ENCODE measurements around the gene RHO.

RHO gene

GRCh38 chr3:129525341-129525968, 3.0 kb upstream of the RHO start:
- Histone ChIP-seq H3K36me3 (replicated peaks; ENCODE audit: insufficient read depth, low read length) (no peaks in the 10 kb centered on the region), H3K79me2 (ENCODE audit: low read length) (no peaks in the 10 kb centered on the region), H2AFZ (ENCODE audit: low read length) (no peak overlapping the region), H3K27ac (ENCODE audit: low read length) (no peak overlapping the region), H3K4me3 (ENCODE audit: low read length) (no peak overlapping the region), H3K4me1 (ENCODE audit: low read length) (no peaks in the 10 kb centered on the region), H3K4me2 (ENCODE audit: low read depth, low read length) (no peak overlapping the region), H3K27me3 (replicated peaks; ENCODE audit: insufficient read depth, low read length) (no peaks in the 10 kb centered on the region), H4K20me1 (ENCODE audit: insufficient read depth, low read length) (no peaks in the 10 kb centered on the region), H3F3A (ENCODE audit: insufficient read depth, low read length) (no peaks in the 10 kb centered on the region), H3K9ac (ENCODE audit: low read length) (no peak overlapping the region), H3K9me3 (replicated peaks; ENCODE audit: insufficient read depth, low read length) (no peaks in the 10 kb centered on the region), H3K9me2 (replicated peaks; ENCODE audit: insufficient read depth, low read length) (no peaks in the 10 kb centered on the region)
- no peak for TF ChIP-seq EZH2phosphoT487 (IDR thresholded peaks at IDR 0.05; ENCODE audit: low read length)
- TF ChIP-seq, protein P1, sequence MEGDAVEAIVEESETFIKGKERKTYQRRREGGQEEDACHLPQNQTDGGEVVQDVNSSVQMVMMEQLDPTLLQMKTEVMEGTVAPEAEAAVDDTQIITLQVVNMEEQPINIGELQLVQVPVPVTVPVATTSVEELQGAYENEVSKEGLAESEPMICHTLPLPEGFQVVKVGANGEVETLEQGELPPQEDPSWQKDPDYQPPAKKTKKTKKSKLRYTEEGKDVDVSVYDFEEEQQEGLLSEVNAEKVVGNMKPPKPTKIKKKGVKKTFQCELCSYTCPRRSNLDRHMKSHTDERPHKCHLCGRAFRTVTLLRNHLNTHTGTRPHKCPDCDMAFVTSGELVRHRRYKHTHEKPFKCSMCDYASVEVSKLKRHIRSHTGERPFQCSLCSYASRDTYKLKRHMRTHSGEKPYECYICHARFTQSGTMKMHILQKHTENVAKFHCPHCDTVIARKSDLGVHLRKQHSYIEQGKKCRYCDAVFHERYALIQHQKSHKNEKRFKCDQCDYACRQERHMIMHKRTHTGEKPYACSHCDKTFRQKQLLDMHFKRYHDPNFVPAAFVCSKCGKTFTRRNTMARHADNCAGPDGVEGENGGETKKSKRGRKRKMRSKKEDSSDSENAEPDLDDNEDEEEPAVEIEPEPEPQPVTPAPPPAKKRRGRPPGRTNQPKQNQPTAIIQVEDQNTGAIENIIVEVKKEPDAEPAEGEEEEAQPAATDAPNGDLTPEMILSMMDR (IDR thresholded peaks at IDR 0.05; ENCODE audit: low read length) = no peak
- TF ChIP-seq EZH2 (optimal IDR thresholded peaks at IDR 0.05; ENCODE audit: low read depth, low read length) = no peak
- no peak for DNase-seq

- Histone ChIP-seq H2AFZ (ENCODE audit: low read length) (no peak overlapping the region), H3K9ac (ENCODE audit: low read length) (no peak overlapping the region), H3K4me1 (ENCODE audit: low read length) (no peaks in the 10 kb centered on the region)
These were observed 2.1 kb upstream of the RHO start for GRCh38 chr3:129526121-129526900.

GRCh38 chr3:129527262-129527661, 1.2 kb upstream of the RHO start:
- no peak overlapping the region for H3K4me2 ChIP-seq (ENCODE audit: low read depth, low read length)
- no peaks in the 10 kb centered on the region for H3K4me1 ChIP-seq (ENCODE audit: low read length)
- no peak overlapping the region for H3K4me3 ChIP-seq (ENCODE audit: low read length)
- H3K9me3 ChIP-seq (replicated peaks; ENCODE audit: insufficient read depth, low read length) = no peaks in the 10 kb centered on the region
- no peaks in the 10 kb centered on the region for H3K27me3 ChIP-seq (replicated peaks; ENCODE audit: insufficient read depth, low read length)
- H3K27ac ChIP-seq (ENCODE audit: low read length) = no peak overlapping the region
- H3K9me2 ChIP-seq (replicated peaks; ENCODE audit: insufficient read depth, low read length) = no peaks in the 10 kb centered on the region
- DNase-seq = no peak
- H4K20me1 ChIP-seq (ENCODE audit: insufficient read depth, low read length) = no peaks in the 10 kb centered on the region
- no peak overlapping the region for H3K9ac ChIP-seq (ENCODE audit: low read length)
- no peaks in the 10 kb centered on the region for H3F3A ChIP-seq (ENCODE audit: insufficient read depth, low read length)
- H3K79me2 ChIP-seq (ENCODE audit: low read length) = no peaks in the 10 kb centered on the region
- no peaks in the 10 kb centered on the region for H3K36me3 ChIP-seq (replicated peaks; ENCODE audit: insufficient read depth, low read length)
- TF ChIP-seq, protein P1 (IDR thresholded peaks at IDR 0.05; ENCODE audit: low read length) = no peak
- no peak for TF ChIP-seq EZH2 (optimal IDR thresholded peaks at IDR 0.05; ENCODE audit: low read depth, low read length)
- TF ChIP-seq EZH2phosphoT487 (IDR thresholded peaks at IDR 0.05; ENCODE audit: low read length) = no peak
- H2AFZ ChIP-seq (ENCODE audit: low read length) = no peak overlapping the region

More at GRCh38 chr3:129526121-129526900, 2.1 kb upstream of the RHO start:
- Histone ChIP-seq H3K9me2 (replicated peaks; ENCODE audit: insufficient read depth, low read length) (no peaks in the 10 kb centered on the region), H3K4me3 (ENCODE audit: low read length) (no peak overlapping the region), H4K20me1 (ENCODE audit: insufficient read depth, low read length) (no peaks in the 10 kb centered on the region), H3K36me3 (replicated peaks; ENCODE audit: insufficient read depth, low read length) (no peaks in the 10 kb centered on the region), H3K79me2 (ENCODE audit: low read length) (no peaks in the 10 kb centered on the region), H3K9me3 (replicated peaks; ENCODE audit: insufficient read depth, low read length) (no peaks in the 10 kb centered on the region), H3K27ac (ENCODE audit: low read length) (no peak overlapping the region), H3K4me2 (ENCODE audit: low read depth, low read length) (no peak overlapping the region), H3K27me3 (replicated peaks; ENCODE audit: insufficient read depth, low read length) (no peaks in the 10 kb centered on the region), H3F3A (ENCODE audit: insufficient read depth, low read length) (no peaks in the 10 kb centered on the region)
- peak; percentile 18 for DNase-seq
- TF ChIP-seq EZH2phosphoT487 (IDR thresholded peaks at IDR 0.05; ENCODE audit: low read length) (no peak), EZH2 (optimal IDR thresholded peaks at IDR 0.05; ENCODE audit: low read depth, low read length) (no peak)

Measured in MM.1S (cell line).